ENCODE measurements around the gene OR4F15. TPM values are rescaled to one million over a fixed set of nuclear protein-coding genes. Genes with fewer than 3 reads are reported as not detected.

The OR4F15 gene
- polyA plus RNA-seq, 4 donors = not detected

GRCh38 chr15:101841656-101842055 is 29.7 kb downstream of the OR4F15 start:
- 21 to 48% (median 27%) methylated on average over 3 of the region's 3 CpGs for WGBS, 3 donors
- Histone ChIP-seq H3K4me1 (ENCODE audit: control insufficient read depth in 3 of 3, insufficient read depth in 2 of 3, low read depth in 1 of 3, low read length in 2 of 3) (no peaks in the 10 kb centered on the region), H3K36me3 (ENCODE audit: control insufficient read depth in 3 of 3, insufficient read depth in 2 of 3, low read depth in 1 of 3, low read length in 3 of 3) (no peaks in the 10 kb centered on the region), H3K27me3 (ENCODE audit: control insufficient read depth in 3 of 3, insufficient read depth in 3 of 3, low read length in 3 of 3) (peaks cover 0 to 2% (median 0%) of the 10 kb centered on the region in 3 donors), H3K27ac (ENCODE audit: low read depth in 1 of 3, low read length in 2 of 3) (no peak overlapping the region), H3K9me3 (ENCODE audit: control insufficient read depth in 2 of 2, insufficient read depth in 1 of 2, low read depth in 1 of 2, low read length in 1 of 2) (no peaks in the 10 kb centered on the region), H3K4me3 (ENCODE audit: low read depth in 1 of 3, low read length in 3 of 3) (no peak overlapping the region)
- DNase-seq (no peak), FAIRE-seq (no peak)

GRCh38 chr15:101844916-101845315 is 32.9 kb downstream of the OR4F15 start:
- no peaks in the 10 kb centered on the region for H3K9me3 ChIP-seq (ENCODE audit: control insufficient read depth in 2 of 2, insufficient read depth in 1 of 2, low read depth in 1 of 2, low read length in 1 of 2)
- H3K4me1 ChIP-seq (ENCODE audit: control insufficient read depth in 3 of 3, insufficient read depth in 2 of 3, low read depth in 1 of 3, low read length in 2 of 3) = no peaks in the 10 kb centered on the region
- H3K36me3 ChIP-seq (ENCODE audit: control insufficient read depth in 3 of 3, insufficient read depth in 2 of 3, low read depth in 1 of 3, low read length in 3 of 3) = no peaks in the 10 kb centered on the region
- no peak overlapping the region for H3K27ac ChIP-seq (ENCODE audit: low read depth in 1 of 3, low read length in 2 of 3)
- WGBS, 3 donors = 68 to 73% (median 71%) methylated on average over 6 of the region's 6 CpGs
- H3K4me3 ChIP-seq (ENCODE audit: low read depth in 1 of 3, low read length in 3 of 3) = no peak overlapping the region
- peaks cover 0 to 2% (median 0%) of the 10 kb centered on the region in 3 donors for H3K27me3 ChIP-seq (ENCODE audit: control insufficient read depth in 3 of 3, insufficient read depth in 3 of 3, low read length in 3 of 3)
- DNase-seq (no peak), FAIRE-seq (no peak)

GRCh38 chr15:101852356-101852755 is 40.4 kb downstream of the OR4F15 start:
- Histone ChIP-seq H3K36me3 (ENCODE audit: control insufficient read depth in 3 of 3, insufficient read depth in 2 of 3, low read depth in 1 of 3, low read length in 3 of 3) (no peaks in the 10 kb centered on the region), H3K4me3 (ENCODE audit: low read depth in 1 of 3, low read length in 3 of 3) (no peak overlapping the region), H3K27me3 (ENCODE audit: control insufficient read depth in 3 of 3, insufficient read depth in 3 of 3, low read length in 3 of 3) (no peaks in the 10 kb centered on the region), H3K27ac (ENCODE audit: low read depth in 1 of 3, low read length in 2 of 3) (no peak overlapping the region), H3K9me3 (ENCODE audit: control insufficient read depth in 2 of 2, insufficient read depth in 1 of 2, low read depth in 1 of 2, low read length in 1 of 2) (no peaks in the 10 kb centered on the region), H3K4me1 (ENCODE audit: control insufficient read depth in 3 of 3, insufficient read depth in 2 of 3, low read depth in 1 of 3, low read length in 2 of 3) (no peaks in the 10 kb centered on the region)
- FAIRE-seq (no peak), DNase-seq (no peak)
- WGBS, 3 donors = 19 to 58% (median 46%) methylated on average over 1 of the region's 1 CpG

Other genes with a start within 250 kb of the OR4F15 start
- gene TM2D3, start 159.8 kb upstream of the OR4F15 start, polyA plus RNA-seq = 10 to 100 TPM; 19.0 to 47.6 (median 31.5) TPM
- gene TARS3, start 87.7 kb upstream of the OR4F15 start, polyA plus RNA-seq = 10 to 100 TPM in 1 of 4 donors, 1 to 10 TPM in 3; 4.2 to 19.5 (median 5.1) TPM
- under 1 TPM in 1 of 4 donors, not detected in 3; 0.03 TPM for gene OR4F6, start 8.7 kb upstream of the OR4F15 start, polyA plus RNA-seq

Data from small intestine (tissue), 7 donors.